Measurements from ENCODE around the gene CEP55. TPM values are rescaled to one million over a fixed set of nuclear protein-coding genes. Genes with fewer than 3 reads are reported as not detected.
A peak's percentile ranks its signal among the peaks of the same experiment; 100 is the strongest.

Gene CEP55
- total RNA-seq, 1 experiment from 2014 or later = 39.4 TPM

- Mint-ChIP-seq H3K27me3 (ENCODE audit: insufficient read depth, unreplicated experiment) (no peaks in the 10 kb centered on the region), H3K9me3 (ENCODE audit: unreplicated experiment) (no peaks in the 10 kb centered on the region), H3K4me3 (ENCODE audit: unreplicated experiment) (no peak overlapping the region), H3K27ac (ENCODE audit: low read depth, unreplicated experiment) (no peak overlapping the region), H3K36me3 (ENCODE audit: insufficient read depth, unreplicated experiment) (no peaks in the 10 kb centered on the region), H3K4me1 (ENCODE audit: insufficient read depth, unreplicated experiment) (peaks cover 5% of the 10 kb centered on the region)
- no peak for DNase-seq (ENCODE audit: unreplicated experiment)
- POLR2A ChIA-PET = interaction anchor here (1.3 kb wide), 1 partner anchor 262 kb away, joined by 5 read pairs; no protein-coding TSS in a partner anchor
- CTCF ChIA-PET = interaction anchor here (0.5 to 3.2 kb wide), 36 partner anchors 8 to 934 kb away, joined by 3 to 84 read pairs (median 4); no protein-coding TSS in a partner anchor
- no peak for TF ChIP-seq CTCF (IDR thresholded peaks at IDR 0.05; ENCODE audit: unreplicated experiment)
- intact Hi-C loops (cut with micrococcal nuclease) = loop anchor here (2.0 kb wide), 1 partner anchor 305 kb away; no protein-coding TSS in a partner anchor
- no TSS peak for BruUV-seq (replicated peaks)
Measured at GRCh38 chr10:93553482-93554315, 57.3 kb downstream of the CEP55 start.

DNA sequence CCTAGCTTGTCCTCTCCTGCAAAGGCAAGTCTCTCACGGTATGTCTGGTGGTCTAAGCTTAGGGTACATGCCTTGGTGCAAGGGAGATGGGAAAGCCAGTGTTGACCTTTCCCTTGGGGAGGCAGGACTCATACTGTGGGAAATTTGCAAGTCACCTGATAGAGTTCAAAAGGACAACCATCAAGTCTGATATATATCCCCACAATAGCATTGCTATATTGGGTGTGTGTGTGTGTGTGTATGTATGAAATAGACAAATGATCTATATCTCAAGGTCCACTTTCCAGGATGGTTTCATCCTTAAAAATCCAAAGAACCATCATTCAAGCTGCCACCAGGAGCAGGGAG, 57.9 kb downstream of the CEP55 start:
- intact Hi-C loops (cut with micrococcal nuclease) = loop anchor here (2.0 kb wide), 1 partner anchor 305 kb away; no protein-coding TSS in a partner anchor
- BruUV-seq (replicated peaks) = no TSS peak
- TF ChIP-seq CTCF (IDR thresholded peaks at IDR 0.05; ENCODE audit: unreplicated experiment) = no peak
- H3K27ac Mint-ChIP-seq (ENCODE audit: low read depth, unreplicated experiment) = no peak overlapping the region
- H3K4me3 Mint-ChIP-seq (ENCODE audit: unreplicated experiment) = no peak overlapping the region
- H3K36me3 Mint-ChIP-seq (ENCODE audit: insufficient read depth, unreplicated experiment) = no peaks in the 10 kb centered on the region
- ChIA-PET CTCF (interaction anchor here (0.6 to 3.2 kb wide), 45 partner anchors 9 to 875 kb away, joined by 3 to 84 read pairs (median 4); partner anchors contain the start of gene FRA10AC1), POLR2A (interaction anchor here (0.6 to 1.3 kb wide), 3 partner anchors 72 to 262 kb away, joined by 3 to 5 read pairs (median 3); partner anchors contain the start of gene MYOF)
- no peak for DNase-seq (ENCODE audit: unreplicated experiment)
- no peaks in the 10 kb centered on the region for H3K27me3 Mint-ChIP-seq (ENCODE audit: insufficient read depth, unreplicated experiment)
- H3K4me1 Mint-ChIP-seq (ENCODE audit: insufficient read depth, unreplicated experiment) = peaks cover 5% of the 10 kb centered on the region
- H3K9me3 Mint-ChIP-seq (ENCODE audit: unreplicated experiment) = no peaks in the 10 kb centered on the region

GRCh38 chr10:93554760-93555432, 58.5 kb downstream of the CEP55 start:
- BruUV-seq (replicated peaks) = no TSS peak
- CTCF ChIA-PET = interaction anchor here (0.6 to 3.2 kb wide), 46 partner anchors 8 to 874 kb away, joined by 3 to 84 read pairs (median 4); partner anchors contain the start of gene FRA10AC1
- H3K4me1 Mint-ChIP-seq (ENCODE audit: insufficient read depth, unreplicated experiment) = peaks cover 5% of the 10 kb centered on the region
- H3K27ac Mint-ChIP-seq (ENCODE audit: low read depth, unreplicated experiment) = no peak overlapping the region
- TF ChIP-seq CTCF (IDR thresholded peaks at IDR 0.05; ENCODE audit: unreplicated experiment) = peak; percentile 76
- intact Hi-C loops (cut with micrococcal nuclease) = loop anchor here (1.0 to 2.0 kb wide), 3 partner anchors 125 to 304 kb away; no protein-coding TSS in a partner anchor
- DNase-seq (ENCODE audit: unreplicated experiment) = peak; percentile 84
- H3K9me3 Mint-ChIP-seq (ENCODE audit: unreplicated experiment) = no peaks in the 10 kb centered on the region
- H3K27me3 Mint-ChIP-seq (ENCODE audit: insufficient read depth, unreplicated experiment) = no peaks in the 10 kb centered on the region
- POLR2A ChIA-PET = interaction anchor here (0.6 to 1.3 kb wide), 3 partner anchors 73 to 261 kb away, joined by 3 to 5 read pairs (median 3); partner anchors contain the start of gene MYOF
- no peak overlapping the region for H3K4me3 Mint-ChIP-seq (ENCODE audit: unreplicated experiment)
- no peaks in the 10 kb centered on the region for H3K36me3 Mint-ChIP-seq (ENCODE audit: insufficient read depth, unreplicated experiment)

GRCh38 chr10:93559490-93559889, 63.1 kb downstream of the CEP55 start:
- no peak for TF ChIP-seq CTCF (IDR thresholded peaks at IDR 0.05; ENCODE audit: unreplicated experiment)
- Mint-ChIP-seq H3K9me3 (ENCODE audit: unreplicated experiment) (no peaks in the 10 kb centered on the region), H3K27ac (ENCODE audit: low read depth, unreplicated experiment) (no peak overlapping the region), H3K4me3 (ENCODE audit: unreplicated experiment) (no peak overlapping the region), H3K36me3 (ENCODE audit: insufficient read depth, unreplicated experiment) (no peaks in the 10 kb centered on the region), H3K27me3 (ENCODE audit: insufficient read depth, unreplicated experiment) (peaks cover 11% of the 10 kb centered on the region), H3K4me1 (ENCODE audit: insufficient read depth, unreplicated experiment) (peaks cover 11% of the 10 kb centered on the region)
- CTCF ChIA-PET = interaction anchor here (0.6 to 1.7 kb wide), 2 partner anchors 120 to 247 kb away, joined by 3 to 8 read pairs; no protein-coding TSS in a partner anchor
- no peak for DNase-seq (ENCODE audit: unreplicated experiment)
- POLR2A ChIA-PET = no interaction called here
- intact Hi-C loops (cut with micrococcal nuclease) = no loop called here
- no TSS peak for BruUV-seq (replicated peaks)
